Anterior cingulate cortex (tissue), 58 donors: Measurements from ENCODE around the gene LZTS2.

ENCODE experiments used
- DNase-seq, 58 donors: peaks; one replicate each; lab custom pipeline; 2025; lab: John Stamatoyannopoulos, UW

The LZTS2 gene

DNA sequence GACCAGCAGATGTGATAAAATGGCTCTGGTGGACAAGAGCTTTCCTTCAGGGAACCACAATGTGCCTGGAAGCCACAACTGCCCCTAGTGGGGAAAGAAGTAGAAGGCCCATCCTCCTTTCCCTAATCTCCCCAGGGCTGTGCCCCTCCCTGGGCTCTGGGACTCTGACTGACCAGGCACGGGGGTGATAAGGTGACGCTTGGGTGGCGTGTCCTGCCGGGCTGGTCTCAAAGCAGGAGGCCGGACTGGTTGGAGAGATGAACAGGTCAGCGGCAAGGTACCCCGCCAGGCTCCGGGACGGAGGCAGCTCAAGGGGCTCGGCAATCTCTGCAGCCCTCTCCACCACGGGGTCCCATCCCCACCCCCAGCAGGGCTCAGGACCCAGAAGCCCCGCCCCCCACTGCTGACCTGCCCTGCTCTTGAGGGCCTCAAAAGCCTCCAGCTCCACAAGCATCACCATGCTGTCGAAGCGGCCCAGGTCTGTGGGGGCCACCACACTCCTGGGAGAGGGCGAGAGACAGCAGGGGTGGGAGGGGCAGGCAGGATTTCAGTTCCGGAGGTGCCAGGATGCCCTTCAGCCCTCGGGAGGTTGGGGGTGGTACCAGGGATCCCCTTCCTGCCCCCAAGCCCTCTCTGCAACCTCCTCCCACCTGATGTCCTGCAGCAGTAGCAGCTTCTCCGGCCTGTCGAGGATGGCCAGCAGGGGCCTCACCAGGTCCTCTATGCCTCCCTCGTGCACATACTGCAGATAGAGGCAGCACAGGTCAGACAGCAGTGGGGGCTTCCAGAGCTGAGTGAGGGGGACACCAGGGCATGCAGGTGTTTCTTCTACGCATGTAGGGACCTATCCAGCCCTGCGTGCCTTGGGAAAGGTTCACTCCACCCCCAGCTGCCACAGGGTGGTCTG is 12.2 kb downstream of the LZTS2 start:
- DNase-seq, result peak in 9 of 58 donors; percentile 17 to 53 (median 32)

DNA sequence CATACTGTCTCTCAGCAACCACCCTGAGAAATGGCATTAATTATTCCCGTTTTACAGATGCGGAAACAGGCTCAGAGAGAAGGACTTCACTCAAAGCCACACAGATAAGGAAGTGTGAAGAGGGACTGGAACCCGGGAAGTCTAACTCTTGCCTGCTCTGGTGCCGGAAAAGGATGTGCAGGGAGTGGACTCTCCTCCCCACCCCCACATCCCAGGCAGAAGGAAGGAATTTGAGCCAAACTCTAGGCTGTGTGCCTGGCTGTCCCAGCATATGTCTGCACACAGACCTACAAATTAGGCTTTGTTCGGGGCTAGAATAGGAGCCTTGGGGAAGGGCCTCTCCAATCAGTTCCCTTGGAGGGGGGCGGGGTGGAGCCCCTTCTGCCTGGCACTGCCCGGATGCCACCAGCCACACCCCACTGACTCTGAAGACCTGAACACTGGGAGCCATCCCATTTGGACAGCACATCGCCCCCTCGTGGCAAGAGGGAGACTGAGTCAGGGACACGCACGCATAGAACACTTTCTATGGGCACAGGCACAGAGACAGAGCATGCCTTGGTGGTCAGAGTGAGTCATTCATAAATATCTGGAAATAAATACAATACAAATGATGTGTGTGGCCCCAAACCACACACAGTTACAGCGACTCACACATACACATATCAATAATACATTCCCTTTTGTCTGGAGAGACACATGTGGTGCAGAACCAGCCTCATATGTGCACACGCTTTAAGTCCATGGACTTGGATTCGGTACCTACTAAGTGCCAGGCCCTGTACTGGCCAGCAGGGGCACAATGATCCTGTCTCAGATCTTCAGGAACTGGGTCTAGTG is 13.1 kb downstream of the LZTS2 start:
- peak in 57 of 58 donors; percentile 12 to 96 (median 85) for DNase-seq

DNA sequence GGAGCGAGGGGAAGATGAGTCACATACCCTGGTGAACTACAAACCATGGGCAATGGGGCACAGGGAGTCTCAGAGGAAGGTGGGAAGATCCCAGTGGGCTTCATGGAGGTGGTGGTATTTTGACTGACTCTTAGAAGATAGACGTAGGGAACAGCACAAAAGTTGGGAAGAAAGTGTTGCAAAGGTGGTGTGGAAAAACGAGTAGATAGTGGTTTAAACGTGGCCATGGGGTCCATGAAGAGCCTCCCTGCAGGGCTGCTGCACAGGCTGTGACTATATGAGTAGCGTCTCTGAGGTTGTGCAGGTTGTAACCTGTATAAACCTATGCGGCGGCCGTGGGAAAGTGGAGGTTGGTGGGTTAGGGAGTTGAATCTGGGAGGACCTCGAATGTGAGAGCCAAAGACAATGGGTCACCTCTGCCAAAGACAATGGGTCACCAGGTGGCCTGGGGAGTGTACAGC is 13.8 kb downstream of the LZTS2 start:
- DNase-seq, result no peak

DNA sequence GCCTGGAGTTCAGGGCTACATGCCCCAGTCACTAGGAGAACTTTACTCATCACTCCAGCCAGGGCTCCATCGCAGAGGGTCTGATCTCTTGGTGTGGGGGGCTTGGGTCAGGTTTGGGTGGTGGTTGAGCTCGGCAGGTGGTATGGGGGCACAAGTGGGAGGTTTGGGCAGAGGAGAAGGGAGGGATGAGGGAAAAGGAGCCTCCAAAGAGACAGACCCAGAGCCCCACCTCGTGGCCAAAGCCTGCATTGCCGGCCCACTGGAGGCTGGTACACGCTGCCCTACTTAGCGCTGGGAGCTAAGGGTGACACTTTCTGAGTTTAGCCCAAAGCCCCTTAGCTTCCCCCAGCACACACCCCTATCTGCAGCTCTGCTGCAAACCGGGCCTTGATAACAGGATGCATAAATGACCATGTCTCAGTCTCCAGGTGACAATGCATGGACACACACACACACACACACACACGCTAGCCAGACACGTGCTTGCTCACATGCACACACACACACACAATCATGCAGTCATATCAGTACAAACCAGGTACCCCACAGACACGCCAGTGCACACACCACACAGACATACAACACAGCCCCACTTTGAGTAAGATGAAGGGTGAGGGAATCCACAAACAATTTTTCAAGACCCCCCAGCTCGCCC is 14.7 kb downstream of the LZTS2 start:
- peak in 56 of 58 donors; percentile 14 to 88 (median 66) for DNase-seq

DNA sequence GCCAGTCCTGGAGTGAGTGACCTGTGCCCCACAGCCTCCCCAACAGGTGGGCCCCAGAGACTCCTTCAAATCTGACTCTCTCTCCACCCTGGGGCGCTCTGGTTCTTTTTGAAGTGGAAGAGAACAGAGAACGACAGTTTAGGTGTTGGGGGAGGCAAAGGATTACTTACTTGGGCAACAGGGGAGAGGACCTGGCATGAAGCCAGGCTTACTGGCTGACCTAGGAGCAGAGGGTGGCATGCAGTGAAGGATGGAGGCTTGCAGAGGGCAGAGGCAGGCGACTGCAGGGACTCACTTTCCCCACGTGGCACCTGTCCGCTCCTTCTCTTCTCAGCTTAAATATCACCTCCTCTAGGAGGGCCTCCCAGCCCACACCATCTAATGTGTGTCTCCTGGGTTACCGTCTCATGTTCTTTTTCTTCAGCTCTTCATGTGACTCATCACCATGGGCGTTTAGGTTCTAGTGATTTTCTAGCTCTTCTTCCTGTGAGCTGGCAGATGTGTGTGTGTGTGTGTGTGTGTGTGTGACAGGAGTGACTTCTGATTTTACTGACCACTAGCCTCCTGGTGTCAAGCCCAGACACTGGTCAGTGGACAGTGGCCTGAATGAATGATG is 15.5 kb downstream of the LZTS2 start:
- DNase-seq, result peak in 3 of 58 donors; percentile 19 to 54 (median 20)

DNA sequence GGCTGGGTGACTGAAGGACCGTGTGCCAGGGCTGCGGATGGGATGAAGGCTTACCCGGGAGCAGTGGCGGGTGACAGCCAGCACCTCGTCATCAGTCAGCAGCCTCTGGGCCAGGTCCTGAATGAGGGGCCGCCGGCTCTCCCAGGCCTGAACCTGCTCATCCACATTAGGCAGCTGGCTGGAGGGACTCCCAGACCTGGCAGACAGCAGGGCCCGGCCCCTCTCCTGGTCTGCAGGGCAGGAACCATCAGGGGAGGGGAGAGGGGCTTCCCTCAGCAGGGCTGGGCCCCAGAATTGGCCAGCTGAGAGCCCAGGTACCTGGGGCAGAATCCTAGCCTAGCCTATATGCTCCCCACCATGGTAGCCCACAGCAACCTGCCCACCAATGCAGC is 16.0 kb downstream of the LZTS2 start:
- DNase-seq, result peak in 1 of 58 donors; percentile 13

DNA sequence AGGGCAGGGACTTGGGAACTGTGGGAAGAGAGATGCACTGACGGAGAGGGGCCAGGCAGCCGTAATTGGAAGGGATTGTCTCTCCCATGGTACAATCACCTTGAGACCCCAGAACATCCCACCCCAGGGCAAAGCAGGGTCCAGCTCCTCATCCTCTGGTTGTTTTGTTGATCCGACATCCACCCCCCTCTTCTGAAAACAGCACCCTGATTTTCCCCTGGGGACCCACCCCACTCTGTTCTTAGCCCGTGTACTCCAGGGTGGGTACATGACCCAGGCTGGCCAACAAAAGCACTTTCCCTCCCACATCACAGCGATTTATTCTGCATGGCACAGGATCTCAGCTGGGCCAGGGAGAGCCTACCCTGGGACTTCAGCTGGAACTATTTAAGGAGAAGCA is 17.2 kb downstream of the LZTS2 start:
- no peak for DNase-seq

DNA sequence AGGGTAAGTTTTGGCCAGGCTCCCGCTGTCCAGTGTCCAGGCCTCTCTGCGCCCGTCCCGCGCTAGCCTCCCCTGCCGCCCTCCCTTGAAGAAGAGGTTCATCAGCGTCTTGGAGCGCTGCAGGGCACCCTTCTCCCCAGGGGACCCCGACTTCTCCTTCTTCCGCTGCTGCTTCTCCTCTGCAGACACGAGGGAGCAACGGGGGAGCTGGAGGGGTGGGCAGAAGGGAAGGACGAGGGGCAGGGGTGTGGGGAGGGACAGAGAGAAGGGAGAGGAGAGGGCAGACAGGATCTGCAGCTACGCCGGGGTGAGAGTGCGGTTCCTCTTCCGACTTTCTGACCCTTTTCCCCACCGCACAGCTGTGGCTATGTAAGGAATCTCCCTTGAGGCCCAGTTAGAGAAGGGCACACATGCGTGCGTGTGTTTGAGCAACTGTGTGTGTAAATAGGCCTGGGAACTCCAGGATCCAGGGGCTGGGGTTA is 18.6 kb downstream of the LZTS2 start:
- no peak for DNase-seq

DNA sequence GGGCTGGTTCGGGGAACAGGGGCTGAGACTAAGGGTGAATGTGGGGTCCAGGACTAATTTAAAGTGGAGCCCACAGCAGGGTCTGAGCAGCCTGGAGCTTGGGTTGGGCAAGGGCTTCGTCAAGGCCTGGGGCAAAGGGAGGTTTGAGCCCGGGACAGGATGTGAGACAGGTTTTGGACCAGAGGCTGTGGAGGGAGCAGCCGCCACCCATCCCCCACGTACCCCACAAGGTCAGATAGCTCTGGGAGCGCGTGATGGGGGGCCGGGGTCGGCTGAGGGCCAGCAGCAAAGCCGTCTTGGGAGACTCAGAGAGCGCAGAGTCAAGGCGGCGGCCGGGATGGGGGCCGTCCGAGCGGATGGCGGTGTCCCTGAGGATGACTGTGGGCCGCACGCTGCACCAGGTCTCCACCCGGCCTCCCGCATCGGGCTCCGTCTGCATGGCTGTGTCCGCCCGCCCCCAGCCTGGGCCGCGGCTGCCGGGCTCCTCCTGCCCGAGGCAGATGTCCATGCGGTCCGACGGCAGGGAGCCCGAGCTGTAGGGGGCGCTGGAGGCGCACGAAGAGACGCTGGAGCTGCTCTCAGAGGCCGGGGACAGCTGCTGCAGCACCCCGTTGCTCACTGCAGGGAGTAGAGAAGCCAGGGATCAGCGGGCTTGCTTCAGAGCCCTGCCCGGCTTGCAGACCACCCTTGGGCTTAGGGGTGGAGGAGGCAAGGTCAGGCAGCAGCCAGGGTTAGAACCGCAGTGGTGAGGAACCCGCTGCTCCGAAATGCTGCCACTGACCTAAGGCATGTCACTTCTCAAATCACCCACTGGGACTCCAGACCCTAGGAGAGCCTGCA is 19.2 kb downstream of the LZTS2 start:
- peak in 50 of 58 donors; percentile 25 to 87 (median 66) for DNase-seq

DNA sequence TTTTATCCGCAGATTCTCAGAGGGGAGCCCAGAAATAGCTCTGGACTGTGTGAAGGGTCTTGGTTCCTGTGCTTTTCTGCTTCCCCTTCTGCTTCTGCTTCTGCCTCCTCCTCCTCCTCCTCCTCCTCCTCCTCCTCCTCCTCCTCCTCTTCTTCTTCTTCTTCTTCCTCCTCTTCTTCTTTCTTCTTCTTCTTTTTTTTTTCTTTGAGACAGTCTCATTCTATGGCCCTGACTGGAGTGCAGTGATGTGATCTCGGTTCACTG is 19.8 kb downstream of the LZTS2 start:
- DNase-seq, result no peak

DNA sequence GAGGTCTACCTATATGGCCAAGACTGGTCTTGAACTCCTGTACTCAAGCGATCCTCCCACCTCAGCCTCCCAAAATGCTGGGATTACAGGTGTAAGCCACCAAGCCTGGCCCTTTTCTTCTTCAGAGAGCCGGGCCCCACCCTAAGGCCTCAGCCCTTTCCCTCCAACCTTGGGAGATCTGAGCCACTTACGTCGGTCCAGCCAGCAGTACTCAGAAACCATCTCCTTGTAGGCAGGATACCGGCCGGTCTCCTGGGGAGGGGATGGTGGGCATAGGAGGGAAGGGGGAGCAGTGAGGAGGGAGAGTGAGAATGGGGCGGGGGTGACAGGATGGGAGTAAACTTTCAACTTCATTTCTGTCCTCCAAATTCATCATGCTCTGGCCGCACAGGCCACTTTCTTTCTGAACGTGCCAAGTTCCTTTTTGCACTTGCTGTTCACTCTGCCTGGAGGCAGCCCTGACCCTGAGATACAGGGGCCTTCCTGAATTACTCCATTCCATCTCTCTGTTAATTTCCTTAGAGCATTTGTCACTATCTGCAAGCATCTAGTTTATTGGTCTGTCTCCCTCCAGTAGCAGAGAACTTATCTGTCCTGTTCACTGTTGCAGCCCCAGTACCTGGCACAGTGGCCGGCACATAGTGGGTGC is 20.9 kb downstream of the LZTS2 start:
- no peak for DNase-seq

DNA sequence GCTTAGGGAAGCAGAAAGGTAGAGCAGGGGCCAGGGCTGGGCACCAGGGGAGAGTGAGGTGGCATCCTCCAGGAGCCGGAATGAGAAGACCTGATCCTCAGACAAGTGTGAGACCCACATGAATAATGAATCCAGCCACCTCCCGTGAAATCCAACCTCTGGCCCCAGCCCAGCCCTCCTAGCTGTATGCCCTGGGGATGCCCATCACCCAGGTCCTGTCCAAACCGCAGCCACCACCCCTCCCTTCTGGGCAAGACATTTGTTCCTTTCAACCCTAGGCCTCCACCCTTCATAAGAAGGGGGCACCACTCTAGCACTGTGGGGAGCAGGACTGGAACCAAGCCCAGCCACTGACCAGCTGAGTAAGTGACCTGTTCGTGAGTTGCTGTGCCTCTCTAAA is 21.6 kb downstream of the LZTS2 start:
- no peak for DNase-seq

DNA sequence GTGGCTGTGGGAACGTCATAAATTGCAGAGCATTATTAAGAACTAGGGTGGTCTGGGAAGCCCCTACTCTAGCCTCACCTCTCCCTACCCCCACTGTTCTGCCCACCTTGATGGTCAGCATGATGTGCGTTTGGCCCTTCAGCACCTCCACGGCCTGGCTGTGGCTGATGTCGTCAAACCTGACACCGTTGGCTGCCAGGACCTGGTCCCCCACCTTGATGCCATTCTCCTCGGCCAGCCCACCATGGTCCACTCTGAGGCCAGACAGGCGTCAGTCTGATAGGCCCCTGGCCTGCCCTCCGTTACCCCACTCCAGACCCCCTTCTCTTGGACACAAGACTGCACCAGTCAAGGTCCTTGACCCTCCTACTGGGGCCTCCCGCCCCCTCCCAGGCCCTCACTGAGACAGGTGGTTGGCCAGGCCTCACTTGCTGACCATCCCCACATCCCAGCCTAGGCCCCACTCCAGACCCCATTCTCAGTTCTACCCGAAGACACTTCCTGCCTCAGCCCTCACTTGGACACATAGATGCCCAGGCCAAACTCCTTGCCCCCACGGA is 22.2 kb downstream of the LZTS2 start:
- no peak for DNase-seq

DNA sequence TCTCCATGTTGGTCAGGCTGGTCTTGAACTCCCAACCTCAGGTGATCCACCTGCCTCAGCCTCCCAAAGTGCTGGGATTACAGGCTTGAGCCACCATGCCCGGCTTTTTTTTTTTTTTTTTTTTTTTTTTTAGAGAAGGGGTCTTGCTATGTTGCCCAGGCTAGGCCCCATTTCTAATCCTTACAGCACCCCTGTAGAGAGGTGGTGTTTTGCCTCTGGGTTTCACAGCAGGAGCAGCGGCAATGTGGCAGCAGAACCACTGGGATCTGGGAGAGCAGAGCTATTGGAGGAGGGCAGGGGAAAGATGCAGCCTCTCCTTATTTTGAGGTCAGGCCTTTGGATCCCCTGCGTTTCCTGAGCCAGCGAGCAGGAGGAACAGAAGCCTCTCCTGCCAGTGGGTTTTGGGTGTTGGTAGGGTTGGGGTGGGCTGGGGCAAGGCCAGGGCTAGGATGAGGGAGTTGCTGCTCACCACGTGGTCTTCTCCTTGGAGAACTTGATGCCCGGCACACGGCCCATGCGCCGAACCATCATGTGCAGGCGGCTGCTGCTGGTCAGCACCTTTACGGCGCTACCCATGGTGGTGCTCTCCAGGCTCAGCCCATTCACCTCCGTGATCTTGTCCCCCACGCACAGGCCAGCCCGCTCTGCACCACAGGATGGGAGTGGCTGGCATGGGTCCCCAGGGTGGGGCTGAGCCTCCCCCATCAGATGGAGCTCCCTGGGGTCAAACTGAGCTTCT is 23.5 kb downstream of the LZTS2 start:
- DNase-seq, result no peak

DNA sequence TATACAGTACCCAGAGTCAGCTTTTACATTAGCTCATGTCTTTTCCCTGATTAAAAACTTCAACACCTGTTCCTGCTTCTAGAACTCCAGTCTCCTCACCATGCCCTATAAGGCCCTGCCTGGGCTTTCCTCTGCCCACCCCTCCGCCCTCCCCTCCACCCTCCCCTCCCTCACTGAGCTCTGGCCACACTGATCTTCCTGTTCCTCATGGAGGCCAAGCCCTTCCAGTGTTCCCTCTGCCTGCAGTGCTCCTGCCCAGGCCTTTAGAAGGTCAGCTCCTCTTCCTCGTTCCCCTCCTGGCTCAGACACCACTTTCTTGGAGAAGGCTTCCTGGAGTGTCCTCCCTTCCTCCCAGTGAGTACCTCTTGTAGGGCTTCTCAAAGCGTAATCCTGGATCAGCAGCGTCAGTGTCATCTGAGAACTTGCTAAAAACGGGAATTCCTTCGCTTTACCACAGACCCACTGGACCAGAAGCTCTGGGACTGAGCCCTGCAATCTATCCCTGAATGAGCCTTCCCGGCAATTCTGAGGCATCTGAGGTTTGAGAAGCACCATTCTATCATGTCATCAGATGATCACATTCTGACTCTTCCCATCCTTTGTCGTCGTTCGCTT is 27.6 kb downstream of the LZTS2 start:
- no peak for DNase-seq

DNA sequence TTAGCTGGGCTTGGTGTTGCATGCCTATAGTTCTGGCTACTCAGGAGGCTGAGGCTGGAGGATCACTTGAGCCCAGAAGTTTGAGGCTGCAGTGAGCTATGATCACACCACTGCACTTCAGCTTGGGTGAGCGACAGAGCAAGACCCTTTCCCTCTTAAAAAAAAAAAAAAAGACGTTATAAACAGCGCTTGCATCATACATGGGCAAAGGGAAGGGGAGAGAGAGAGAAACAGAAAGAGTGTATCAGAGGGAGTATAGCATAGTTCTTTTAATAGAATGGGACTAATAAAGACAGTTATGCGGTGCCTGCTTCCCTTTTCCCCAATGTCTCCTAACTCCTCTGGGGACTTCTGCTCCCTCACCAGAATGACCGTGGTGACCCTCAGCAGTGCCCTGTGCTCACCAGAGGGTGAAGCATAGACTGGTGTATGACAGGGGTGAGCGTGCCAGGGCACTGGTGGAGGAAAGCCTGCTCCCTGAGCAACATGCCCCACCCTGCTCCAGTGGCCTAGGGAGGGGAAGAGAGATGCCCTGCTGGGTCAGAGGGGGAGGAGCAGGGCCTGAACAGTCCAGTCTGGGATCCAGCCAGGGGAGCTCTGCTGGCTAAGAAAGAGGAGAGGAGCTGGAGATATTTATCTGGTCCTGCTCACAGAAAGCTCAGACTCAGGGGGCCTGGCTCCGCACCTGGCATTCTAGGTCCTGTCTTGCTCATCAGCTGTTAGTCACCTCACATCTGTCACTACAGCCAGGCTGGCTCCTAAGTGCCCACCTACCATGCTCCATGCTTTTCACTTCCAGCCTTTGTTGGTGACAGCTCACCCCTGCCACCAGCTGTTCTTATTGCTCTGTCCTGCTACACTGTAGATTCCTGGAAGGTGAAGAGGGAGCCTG is 29.1 kb downstream of the LZTS2 start:
- DNase-seq, result no peak
